ENCODE measurements around the gene LRRC43.
"Not testable (repeated sequence)": the region's sequence is repeated elsewhere in the genome, so short reads cannot be mapped to it uniquely, and the experiment has no call there.

The LRRC43 gene

DNA sequence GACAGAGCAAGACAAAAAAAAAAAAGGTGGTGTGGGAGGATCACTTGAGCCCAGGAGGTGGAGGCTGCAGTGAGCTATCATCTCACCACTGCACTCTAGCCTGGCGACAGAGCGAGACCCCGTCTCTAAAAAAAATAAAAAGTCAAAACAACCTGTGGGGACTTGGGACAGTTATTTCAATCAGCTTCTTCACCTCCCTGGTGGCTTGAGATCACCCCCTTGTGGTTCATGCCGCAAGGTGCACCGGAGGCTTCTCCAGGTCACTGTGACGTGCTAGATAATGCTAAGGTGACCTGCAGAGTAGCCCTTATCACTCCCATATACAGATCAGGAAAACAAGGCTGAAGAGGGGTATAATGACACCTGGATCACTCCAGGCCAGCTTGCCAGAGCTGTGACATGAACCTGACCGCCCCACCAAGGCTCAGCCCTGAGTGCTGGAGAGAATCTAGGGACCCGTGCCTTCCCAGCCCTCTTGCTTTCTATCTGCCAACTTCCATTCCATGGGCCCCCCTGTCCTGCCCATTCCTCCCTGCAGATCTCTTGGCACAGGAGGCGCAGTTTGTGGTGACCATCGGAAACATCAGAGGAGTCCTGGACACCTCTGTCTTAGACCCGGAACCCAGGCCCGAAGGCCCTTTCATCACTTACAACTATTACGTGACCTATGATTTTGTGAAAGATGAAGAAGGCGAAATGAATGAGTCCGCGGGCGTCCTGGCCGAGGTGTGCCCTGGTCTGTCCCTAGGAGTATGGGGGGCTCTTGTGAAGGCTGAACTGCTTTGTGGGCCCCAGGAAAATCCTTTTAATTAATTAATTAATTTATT, 8.1 kb downstream of the LRRC43 start:
- in situ Hi-C loops (cut with MboI; ENCODE audit: low sequenced_read_pairs) = no loop called here

DNA sequence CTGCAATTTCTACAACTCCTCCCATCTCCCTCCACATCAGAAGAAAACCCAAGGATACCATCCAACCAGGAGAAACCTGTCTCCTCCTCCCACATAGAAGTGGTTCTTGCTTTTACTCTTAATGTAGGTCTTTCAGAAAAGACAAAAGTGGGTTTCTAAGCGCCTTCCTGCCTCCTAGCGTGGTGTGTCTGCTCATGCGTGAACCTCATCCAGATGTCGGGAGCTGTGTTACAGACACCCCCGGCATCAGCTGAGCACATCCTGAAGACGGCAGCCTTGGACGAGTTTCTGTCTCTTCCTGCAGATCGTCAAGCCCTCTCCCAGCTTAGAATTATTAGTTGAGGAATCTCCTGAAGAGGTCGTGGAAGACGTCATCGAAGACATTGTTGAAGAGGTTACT, 9.5 kb downstream of the LRRC43 start:
- in situ Hi-C loops (cut with MboI; ENCODE audit: low sequenced_read_pairs) = no loop called here

DNA sequence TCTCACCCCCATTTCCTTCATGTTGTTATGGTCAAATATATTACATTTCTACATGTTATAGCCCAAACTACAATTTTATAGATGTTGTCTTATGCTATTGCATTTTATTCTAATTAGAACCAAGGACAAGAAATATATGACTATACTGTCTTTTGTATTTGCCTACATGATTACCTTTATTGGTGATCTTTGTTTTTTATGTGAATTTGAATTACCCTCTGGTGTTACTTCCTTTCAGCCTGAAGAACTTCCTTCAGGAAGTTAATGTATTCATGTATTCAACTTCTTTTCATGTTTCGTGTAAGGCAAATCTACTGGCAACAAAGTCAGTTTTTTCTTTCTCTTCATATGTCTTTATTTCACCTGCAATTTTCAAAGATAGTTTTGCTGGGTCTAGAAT, 11.9 kb downstream of the LRRC43 start:
- in situ Hi-C loops (cut with MboI; ENCODE audit: low sequenced_read_pairs) = no loop called here

DNA sequence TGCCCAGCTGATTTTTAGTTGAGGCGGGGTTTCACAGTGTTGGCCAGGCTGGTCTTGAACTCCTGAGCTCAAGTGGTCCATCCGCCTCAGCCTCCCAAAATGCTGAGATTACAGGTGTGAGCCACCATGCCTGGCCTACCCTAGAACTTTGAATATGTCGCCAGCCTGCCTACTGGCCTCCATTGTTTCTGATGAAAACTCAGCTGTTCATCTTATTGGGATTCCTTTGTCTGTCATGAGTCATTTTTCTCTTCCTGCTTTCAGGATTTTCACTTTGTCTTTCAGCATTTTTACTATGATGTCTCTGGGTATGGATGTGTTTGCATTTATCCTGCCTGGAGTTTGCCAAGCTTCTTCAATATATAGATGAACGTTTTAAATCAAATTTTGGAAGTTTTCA, 12.5 kb downstream of the LRRC43 start:
- in situ Hi-C loops (cut with MboI; ENCODE audit: low sequenced_read_pairs) = no loop called here

DNA sequence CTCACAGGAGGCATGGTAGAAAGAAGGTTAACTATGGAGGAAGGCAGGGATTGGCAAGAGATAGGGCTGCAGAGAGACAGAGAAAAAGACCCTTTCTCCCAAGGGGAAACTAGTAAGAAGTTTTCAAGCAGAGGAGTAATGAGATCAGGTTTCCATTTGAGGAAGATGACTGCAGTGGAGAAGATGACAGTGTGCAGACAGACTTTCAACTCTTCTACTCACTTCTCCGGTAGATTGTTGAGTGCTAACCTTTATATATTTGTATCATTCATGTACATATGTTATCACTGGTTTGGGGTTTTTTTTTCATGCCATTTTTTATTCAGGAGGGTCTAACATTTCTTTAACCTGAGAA, 14.7 kb downstream of the LRRC43 start:
- in situ Hi-C loops (cut with MboI; ENCODE audit: low sequenced_read_pairs) = no loop called here

DNA sequence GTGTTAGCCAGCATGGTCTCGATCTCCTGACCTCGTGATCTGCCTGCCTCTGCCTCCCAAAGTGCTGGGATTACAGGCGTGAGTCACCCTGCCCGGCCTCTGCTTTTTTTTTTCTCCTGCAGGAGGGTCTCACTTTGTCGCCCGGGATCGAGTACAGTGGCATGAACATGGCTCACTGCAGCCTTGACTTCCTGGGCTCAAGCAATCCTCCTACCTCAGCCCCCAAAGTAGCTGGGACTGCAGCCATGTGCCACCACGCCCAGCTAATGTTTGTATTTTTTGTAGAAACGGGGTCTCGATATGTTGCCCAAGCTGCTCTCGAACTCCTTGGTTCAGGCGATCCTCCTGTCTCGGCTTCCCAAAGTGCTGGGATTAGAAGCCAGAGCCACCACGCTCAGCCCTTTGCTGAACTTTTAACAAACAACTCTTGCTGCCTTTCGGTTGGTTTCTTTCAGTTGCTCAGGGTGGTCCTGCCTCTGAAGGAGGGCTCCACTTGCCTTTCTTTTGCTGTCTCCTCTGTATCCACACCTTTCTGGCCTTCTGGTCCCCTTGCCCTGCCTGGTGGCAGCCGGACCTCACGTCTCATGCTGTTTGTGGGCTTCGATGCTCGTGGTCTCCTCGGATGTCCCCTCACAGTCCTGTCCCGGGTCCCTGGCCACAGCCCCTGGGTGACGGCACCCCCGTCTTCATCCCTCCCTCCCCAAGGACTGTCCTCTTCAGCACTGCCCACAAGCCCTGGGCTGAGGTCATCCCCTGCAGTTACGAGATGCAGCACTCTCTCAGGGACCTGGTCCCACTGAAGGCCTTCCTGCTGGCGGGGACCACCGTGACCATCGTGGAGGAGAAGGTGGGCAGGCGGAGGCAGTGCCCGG, 16.8 kb downstream of the LRRC43 start:
- in situ Hi-C loops (cut with MboI; ENCODE audit: low sequenced_read_pairs) = no loop called here

DNA sequence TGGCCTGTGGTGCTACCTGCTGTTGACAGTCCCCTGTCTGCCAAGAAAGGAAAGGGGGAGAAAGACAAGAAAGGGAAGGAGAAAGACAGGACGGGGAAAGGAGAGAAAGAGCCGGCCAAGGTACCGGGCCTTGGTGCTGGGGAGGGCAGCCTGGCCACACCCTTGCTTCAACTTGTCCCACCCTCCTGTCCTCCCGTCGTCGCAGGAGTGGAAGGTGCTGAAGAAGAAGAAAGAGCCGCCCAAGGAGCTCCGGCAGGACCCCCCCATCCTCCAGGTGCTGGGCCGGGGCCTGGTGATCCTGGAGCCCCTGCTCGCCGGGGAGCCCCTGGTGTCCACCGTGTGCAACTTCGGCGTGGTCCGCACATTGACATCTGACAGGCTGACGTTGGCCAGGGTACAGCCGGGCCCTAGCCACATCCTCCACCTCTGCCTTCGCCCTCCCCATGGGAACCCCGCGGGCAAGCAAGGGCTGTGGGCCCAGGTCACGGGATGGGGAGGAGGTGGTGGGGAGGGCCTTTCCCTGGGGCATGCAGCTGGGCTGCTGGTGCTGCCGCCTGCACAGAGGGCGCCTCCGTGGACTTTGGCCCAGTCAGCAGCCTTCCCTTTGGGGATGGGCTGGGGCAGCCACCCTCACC, 17.7 kb downstream of the LRRC43 start:
- in situ Hi-C loops (cut with MboI; ENCODE audit: low sequenced_read_pairs) = no loop called here

DNA sequence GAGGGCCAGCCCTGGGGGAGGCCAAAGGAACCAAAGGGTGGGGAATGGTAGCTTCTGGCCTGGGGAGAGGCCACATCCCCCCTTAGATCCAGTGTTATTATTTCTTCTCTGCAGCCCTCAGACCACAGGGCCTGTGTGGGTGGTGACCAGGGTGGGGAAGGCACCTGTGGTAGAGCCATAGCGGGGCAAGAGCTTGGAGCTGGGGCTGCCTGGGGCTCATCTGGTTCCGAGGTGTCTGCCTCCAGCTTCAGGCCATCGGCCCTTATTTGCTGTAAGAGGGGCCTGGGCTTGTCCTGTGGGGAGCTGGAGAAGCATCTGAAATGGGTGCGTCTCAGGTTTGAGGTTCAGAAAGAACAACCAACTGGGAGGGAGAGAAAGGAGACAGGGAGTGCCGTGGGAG, 18.5 kb downstream of the LRRC43 start:
- in situ Hi-C loops (cut with MboI; ENCODE audit: low sequenced_read_pairs) = no loop called here

DNA sequence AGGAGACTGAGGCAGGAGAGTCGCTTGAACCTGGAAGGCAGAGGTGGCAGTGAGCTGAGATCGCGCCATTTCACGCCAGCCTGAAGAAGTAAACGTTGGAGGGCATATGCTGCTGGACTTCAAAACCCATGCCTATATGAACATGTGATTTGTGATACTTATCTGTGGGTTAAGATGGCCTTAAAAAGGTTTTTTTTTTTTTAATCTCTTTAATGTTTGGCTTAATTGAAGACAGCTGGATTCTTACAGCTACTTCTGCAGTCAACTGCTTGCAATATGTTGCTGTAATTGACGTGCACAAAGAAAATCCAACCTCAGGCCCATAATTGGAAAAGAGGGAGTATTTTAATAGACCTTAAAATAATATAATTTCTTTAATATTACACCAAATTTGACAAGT, 19.1 kb downstream of the LRRC43 start:
- in situ Hi-C loops (cut with MboI; ENCODE audit: low sequenced_read_pairs) = no loop called here

DNA sequence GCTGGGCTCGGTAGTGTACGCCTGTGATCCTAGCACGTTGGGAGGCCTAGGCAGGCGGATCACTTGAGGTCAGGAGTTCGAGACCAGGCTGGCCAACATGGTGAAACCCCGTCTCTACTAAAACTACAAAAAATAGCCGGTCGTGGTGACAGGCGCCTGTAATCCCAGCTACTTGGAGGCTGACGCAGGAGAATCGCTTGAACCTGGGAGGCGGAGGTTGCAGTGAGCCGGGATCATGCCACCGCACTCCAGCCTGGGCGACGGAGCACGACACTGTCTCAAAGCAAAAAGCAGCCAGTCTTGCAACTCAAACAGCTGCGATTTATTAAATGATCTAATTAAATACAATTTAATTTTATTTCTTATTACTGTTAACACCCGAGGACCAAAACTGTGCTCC, 19.9 kb downstream of the LRRC43 start:
- in situ Hi-C loops (cut with MboI; ENCODE audit: low sequenced_read_pairs) = not testable (repeated sequence)

DNA sequence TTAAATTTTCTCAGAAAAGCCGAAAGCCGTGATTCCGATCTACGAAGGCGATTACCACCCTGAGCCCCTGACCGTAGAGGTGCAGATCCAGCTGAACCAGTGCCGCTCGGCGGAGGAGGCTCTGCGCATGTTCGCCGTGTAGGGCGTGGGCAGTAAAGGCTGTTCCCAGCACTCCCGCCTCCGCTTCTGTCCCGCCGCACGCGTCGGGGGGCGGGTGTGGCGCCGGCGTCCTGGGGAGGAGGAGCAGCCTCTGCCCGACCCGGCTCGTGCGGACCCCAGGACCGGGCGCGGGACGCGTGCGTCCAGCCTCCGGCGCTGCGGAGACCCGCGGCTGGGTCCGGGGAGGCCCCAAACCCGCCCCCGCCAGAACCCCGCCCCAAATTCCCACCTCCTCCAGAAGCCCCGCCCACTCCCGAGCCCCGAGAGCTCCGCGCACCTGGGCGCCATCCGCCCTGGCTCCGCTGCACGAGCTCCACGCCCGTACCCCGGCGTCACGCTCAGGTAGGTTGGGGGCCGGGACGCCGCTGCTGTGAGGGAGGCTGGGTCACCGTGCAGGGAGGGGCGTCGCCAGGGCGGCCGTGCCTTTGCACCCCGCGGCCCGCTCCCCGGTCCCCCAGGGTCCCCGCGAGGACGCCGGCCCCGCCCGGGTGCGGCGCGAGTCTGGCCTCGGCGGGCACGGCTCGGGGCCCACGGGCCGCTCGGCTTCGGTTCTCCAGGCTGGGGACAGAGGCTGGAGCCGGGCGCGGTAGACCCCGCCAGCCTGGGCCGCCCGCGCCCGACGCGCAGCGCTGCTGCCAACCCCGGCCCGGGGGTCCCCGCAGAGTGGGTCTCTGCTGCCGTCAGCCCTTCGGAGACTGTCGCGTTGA, 20.6 kb downstream of the LRRC43 start, which contains the start of gene B3GNT4:
Gene B3GNT4, plus strand, starts transcription at position 409 of the 866 bp plus-strand sequence. CDS start 910 bp downstream, outside the sequence.
- in situ Hi-C loops (cut with MboI; ENCODE audit: low sequenced_read_pairs) = no loop called here

DNA sequence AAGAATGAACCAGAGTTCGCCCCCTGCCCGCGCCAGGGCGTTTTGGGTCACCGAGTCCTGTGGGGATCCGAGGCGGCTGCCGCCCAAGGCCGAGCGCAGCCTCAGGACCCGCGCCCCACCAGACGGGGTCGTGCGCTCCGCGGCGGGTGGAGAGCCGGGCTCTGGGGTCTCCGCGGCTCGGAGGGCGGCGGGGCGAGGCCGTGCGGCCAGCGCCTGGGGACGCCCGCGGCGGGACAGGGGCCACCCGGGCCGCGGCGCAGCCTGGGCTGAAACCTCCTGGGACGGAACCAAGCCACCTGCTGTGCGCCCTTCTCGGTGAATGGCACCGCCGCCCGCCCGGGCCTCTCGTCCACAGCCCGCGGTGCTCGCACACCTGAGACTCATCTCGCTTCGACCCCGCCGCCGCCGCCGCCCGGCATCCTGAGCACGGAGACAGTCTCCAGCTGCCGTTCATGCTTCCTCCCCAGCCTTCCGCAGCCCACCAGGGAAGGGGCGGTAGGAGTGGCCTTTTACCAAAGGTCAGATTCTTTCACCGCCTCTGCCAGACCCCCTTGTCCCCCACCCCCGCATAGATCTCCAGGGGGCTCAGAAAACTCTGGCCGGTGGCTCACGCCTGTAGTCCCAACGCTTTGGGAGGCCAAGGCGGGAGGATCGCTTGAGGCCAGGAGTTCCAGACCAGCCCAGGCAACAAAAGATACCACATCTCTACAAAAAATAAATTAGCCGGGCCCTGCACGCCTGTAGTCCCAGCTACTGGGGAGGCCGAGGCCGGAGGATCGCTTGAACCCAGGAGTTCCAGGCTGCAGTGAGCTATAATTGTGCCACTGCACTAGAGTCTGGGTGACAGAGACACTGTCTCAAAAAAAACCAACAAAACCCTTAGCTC, 21.5 kb downstream of the LRRC43 start:
- in situ Hi-C loops (cut with MboI; ENCODE audit: low sequenced_read_pairs) = no loop called here

DNA sequence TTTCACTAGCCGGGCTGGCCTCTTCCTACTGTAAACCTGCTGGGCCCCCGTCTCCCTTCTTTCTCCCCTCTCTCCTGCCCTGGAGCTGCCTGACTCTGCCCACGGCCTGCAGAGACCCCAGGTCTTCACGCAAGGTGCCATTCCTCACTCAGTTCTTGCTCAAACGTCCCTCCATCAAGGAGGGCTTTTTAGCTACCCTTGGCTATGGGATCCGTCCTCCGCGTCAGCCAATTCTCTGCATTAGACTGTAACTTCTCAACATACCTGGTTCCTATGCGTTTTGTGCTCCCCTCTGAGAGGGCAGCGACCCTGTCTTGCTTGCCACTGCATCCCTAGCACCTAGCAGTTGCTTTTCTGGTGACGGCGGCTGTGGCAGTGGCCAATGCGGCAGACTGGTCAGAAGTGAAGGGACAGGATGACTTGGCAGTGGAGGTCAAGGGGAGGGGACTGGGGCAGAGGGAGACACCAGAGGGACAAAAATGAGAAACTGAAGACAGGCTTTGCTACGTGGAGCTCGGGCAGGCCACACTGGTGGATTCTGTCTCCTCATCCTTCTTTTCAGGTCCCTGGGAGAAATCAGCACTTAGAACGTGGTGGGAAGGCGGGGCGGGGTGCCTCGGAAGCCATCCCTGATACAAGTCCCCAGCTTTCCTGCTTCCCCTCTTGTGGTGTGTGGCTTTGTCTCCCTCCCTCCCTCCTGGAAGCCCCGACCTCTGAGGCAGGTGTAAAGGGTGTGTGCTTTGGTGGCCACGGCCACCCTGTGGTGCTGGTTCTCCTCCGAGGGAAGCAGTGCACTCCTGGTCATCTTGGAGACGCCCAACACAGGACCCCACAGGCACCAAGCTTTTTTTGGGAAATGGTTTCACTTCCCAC, 22.4 kb downstream of the LRRC43 start:
- in situ Hi-C loops (cut with MboI; ENCODE audit: low sequenced_read_pairs) = no loop called here

DNA sequence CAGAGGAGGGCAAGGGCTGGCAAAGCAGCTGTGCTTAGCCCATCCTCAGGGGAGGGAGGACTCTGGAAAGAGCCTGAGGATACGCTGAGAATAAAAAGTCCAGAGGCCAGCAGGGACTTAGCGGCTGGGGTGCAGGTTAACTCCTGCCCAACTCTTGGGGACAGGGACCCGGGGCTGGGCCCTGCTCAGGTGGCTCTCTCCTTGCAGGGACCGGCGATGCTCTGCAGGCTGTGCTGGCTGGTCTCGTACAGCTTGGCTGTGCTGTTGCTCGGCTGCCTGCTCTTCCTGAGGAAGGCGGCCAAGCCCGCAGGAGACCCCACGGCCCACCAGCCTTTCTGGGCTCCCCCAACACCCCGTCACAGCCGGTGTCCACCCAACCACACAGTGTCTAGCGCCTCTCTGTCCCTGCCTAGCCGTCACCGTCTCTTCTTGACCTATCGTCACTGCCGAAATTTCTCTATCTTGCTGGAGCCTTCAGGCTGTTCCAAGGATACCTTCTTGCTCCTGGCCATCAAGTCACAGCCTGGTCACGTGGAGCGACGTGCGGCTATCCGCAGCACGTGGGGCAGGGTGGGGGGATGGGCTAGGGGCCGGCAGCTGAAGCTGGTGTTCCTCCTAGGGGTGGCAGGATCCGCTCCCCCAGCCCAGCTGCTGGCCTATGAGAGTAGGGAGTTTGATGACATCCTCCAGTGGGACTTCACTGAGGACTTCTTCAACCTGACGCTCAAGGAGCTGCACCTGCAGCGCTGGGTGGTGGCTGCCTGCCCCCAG, 23.4 kb downstream of the LRRC43 start:
- in situ Hi-C loops (cut with MboI; ENCODE audit: low sequenced_read_pairs) = no loop called here

DNA sequence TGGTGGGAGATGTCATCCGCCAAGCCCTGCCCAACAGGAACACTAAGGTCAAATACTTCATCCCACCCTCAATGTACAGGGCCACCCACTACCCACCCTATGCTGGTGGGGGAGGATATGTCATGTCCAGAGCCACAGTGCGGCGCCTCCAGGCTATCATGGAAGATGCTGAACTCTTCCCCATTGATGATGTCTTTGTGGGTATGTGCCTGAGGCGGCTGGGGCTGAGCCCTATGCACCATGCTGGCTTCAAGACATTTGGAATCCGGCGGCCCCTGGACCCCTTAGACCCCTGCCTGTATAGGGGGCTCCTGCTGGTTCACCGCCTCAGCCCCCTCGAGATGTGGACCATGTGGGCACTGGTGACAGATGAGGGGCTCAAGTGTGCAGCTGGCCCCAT, 24.1 kb downstream of the LRRC43 start:
- in situ Hi-C loops (cut with MboI; ENCODE audit: low sequenced_read_pairs) = no loop called here

DNA sequence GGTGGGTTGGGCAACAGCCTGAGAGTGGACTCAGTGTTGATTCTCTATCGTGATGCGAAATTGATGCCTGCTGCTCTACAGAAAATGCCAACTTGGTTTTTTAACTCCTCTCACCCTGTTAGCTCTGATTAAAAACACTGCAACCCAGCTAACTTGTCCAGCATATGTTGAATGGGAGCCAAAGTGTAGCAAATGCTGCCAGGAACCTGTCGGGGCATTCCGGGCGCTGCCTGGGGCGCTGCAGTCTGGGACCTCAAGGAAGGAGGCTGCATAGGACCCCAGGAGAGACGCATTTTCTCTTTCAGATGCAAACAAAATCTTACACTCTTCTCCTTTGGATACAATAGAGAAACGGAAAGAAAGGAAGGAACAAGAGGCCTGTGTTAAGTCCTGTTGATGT, 24.5 kb downstream of the LRRC43 start:
- in situ Hi-C loops (cut with MboI; ENCODE audit: low sequenced_read_pairs) = no loop called here

DNA sequence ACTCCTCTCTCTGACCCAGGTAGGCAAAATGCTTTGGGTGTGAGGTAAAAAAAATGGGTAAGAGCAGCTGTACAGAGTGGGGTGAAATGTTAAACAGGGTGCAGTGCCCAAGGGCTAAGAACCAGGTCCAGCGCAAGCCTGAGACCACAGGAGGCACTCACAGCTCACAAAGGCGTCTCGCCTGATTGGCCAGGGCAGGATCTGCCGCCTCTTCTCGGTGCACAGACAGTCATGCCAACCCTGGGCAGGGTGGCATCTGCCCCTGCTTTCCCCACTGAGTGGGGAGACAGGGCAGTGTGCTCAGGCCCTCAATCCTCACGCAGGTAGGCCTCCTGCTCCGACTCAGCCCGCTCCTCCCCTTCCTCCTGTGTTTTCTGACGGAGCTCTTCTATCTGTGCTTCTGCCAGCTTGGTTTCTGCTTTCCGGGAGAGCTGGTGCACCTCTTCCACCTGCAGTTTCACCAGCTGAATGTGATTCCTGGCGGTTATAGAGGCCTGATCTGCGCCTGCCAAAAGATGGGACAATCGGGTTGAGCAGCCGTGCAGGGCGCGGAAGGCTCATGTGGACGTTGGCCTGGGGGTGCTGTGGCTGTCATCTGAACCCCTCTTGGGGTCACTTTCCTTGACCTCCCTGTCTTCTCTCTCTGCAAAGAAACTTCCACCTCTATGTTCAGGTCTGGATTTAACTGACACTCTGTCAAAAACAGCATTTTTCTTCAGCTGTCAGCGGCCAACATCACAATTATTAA, 25.3 kb downstream of the LRRC43 start:
- in situ Hi-C loops (cut with MboI; ENCODE audit: low sequenced_read_pairs) = no loop called here
